DOHH2 (cell line): ENCODE measurements around the gene KPRP.

ENCODE experiments used
- EZH2phosphoT487 ChIP-seq: fragments of 200-600 bp; sonication (generic); IDR thresholded peaks from 2 replicates; pipeline ENCODE4 v1.6.1; 2017; ENCODE audit warnings: borderline replicate concordance, mild to moderate bottlenecking, antibody characterized with exemption, low read length, moderate library complexity, mixed read lengths
- TF ChIP-seq, protein P1 (sequence below): fragments of 200-600 bp; sonication (generic); IDR thresholded peaks from one replicate; pipeline ENCODE4 v1.5.1; 2014; ENCODE audit warnings: antibody characterized with exemption, mild to moderate bottlenecking, low read depth, low read length; ENCODE audit not compliant: poor library complexity, severe bottlenecking

DNA sequence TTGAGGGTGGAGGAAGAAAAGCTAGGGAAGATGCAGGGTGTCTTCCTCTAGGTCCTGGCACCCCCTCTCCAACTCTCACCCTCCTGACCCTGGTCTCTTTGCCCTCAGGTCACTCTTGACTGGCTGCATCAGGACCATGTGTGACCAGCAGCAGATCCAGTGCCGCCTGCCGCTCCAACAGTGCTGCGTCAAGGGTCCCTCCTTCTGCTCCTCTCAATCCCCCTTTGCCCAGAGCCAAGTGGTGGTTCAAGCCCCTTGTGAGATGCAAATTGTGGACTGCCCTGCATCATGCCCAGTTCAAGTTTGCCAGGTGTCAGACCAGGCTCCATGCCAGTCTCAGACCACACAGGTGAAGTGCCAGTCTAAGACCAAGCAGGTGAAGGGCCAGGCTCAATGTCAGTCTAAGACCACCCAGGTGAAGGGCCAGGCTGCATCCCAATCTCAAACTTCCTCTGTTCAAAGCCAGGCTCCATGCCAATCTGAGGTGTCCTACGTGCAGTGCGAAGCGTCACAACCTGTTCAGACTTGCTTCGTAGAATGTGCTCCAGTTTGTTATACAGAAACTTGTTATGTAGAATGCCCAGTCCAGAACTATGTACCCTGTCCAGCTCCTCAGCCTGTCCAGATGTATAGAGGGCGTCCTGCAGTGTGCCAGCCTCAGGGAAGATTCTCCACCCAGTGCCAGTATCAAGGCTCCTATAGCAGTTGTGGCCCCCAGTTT lies 1.8 kb downstream of the KPRP start:
- TF ChIP-seq, protein P1, sequence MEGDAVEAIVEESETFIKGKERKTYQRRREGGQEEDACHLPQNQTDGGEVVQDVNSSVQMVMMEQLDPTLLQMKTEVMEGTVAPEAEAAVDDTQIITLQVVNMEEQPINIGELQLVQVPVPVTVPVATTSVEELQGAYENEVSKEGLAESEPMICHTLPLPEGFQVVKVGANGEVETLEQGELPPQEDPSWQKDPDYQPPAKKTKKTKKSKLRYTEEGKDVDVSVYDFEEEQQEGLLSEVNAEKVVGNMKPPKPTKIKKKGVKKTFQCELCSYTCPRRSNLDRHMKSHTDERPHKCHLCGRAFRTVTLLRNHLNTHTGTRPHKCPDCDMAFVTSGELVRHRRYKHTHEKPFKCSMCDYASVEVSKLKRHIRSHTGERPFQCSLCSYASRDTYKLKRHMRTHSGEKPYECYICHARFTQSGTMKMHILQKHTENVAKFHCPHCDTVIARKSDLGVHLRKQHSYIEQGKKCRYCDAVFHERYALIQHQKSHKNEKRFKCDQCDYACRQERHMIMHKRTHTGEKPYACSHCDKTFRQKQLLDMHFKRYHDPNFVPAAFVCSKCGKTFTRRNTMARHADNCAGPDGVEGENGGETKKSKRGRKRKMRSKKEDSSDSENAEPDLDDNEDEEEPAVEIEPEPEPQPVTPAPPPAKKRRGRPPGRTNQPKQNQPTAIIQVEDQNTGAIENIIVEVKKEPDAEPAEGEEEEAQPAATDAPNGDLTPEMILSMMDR = no peak
- TF ChIP-seq EZH2phosphoT487 = no peak
